GM19467 (cell line): ENCODE results near the gene PPL.
"Not testable (repeated sequence)": the region's sequence is repeated elsewhere in the genome, so short reads cannot be mapped to it uniquely, and the experiment has no call there.

Source experiments
- ATAC-seq: cut with Tn5 transposase; IDR thresholded peaks from one replicate; pipeline ENCODE4 v1.9.1; 2021; ENCODE audit warnings: mild to moderate bottlenecking, moderate library complexity; ENCODE audit not compliant: unreplicated experiment

PPL gene

GRCh38 chr16:4913774-4914525 lies 23.0 kb downstream of the PPL start:
- ATAC-seq: no peak

- ATAC-seq: no peak
Observed at GRCh38 chr16:4913130-4913773, 23.7 kb downstream of the PPL start.

DNA sequence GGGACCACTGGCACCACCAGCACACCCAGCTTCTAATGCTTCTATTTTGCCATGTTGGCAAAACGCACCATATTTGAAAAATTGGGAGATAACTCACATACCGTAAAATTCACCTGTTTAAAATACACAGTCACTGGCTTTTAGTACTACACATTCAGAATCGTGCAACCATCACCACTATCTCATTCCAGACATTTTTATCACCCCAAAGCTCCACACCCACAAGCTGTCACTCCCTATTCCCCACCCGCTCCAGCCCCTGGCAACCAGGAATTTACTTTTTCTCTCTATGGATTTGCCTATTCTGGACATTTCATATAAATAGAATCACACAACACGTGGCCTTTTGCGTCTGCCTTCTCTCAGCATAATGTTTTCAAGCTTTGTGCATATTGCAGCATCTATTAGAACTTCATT lies 25.0 kb downstream of the PPL start:
- no peak for ATAC-seq

DNA sequence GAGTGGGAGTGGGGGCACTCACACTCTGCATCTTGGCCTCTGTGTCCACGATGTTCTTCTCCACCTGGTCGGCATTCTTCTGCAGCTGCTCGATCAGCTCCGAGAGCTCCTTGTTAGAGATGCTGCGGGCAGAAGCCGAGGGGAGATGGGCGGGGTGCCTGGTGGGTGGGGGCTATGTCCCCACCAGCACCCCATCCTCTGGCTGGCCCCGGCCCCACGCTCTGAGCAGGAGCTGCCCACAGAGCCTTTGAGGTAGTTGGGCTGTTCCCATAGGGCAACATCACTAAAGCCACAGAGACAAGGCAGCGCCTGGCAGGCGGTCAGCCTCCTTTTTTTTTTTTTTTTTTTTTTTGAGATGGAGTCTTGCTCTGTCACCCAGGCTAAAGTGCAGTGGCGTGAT lies 26.1 kb downstream of the PPL start:
- no peak for ATAC-seq

- ATAC-seq: no peak
Observed at GRCh38 chr16:4909825-4910224, 27.1 kb downstream of the PPL start.

GRCh38 chr16:4908854-4909401 lies 28.0 kb downstream of the PPL start:
- no peak for ATAC-seq

DNA sequence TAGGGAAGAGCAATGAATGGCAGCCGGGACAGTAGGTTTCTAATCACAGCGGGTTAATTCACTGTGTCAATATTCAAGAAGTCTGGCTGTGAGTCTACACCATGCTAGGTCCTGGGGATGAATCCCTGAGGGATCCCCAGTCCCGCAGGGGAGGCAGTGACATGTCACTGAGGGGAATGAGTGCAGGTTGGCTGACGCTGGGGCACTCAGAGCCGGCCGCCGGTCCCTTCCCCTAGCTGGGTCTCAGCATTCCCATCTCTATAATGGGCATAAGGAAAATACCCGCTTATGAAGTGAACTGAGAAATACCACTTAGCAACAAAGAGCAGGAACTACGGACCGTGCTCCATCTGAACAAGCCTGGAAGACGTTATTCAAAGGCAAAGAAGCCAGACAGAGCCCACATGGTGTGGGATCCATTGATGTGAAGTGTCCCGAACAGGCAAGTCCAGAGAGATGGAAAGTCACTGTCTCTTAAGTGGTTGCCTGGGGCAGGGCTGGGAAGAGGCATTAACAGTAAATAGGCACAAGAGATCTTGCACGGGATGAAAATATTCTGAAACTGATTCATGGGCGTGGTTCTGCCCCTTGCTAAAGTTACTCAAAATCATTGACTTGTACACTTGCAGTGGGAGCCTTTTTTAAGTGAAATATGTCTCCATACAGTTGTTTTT lies 31.9 kb downstream of the PPL start:
- no peak for ATAC-seq

GRCh38 chr16:4904108-4904941 lies 32.6 kb downstream of the PPL start:
- no peak for ATAC-seq

- no peak for ATAC-seq
Observed at GRCh38 chr16:4902038-4902437, 34.9 kb downstream of the PPL start.

- no peak for ATAC-seq
Observed at GRCh38 chr16:4900750-4901149, 36.2 kb downstream of the PPL start.

- ATAC-seq: no peak
Observed at GRCh38 chr16:4900036-4900435, 36.9 kb downstream of the PPL start.

- ATAC-seq: no peak
Observed at GRCh38 chr16:4899474-4899846, 37.5 kb downstream of the PPL start.

DNA sequence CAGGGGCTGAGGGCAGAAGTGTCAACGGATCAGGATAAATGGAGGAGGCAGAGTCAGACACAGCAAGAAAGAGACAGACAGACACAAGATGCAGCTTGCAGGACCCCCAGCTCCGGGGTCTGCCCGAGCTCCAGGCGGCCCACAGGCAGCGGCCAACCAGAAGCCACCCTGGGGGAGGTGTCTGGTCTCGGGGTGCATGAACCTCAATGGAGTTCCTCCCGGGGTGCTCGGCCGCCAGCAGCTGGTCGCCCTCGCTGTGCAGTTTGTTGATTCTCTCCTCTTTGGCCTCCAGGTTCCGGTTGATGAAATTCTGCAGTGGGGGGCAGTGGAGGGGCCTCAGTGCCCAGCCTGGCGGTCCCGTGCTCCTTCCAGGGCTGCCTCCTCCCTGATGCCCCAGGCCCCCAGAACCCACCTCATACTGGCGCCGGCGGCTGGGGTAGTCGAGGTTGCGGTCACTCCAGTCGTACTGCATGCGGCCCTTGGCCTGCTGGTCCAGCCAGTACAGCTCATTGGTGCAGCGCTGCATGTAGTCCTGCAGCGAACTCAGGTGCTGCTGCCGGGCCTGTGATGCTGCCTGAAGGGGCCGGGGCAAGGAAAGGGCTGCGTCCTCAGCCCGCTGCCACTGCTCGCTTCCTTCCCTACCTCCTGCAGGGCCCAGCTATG lies 38.0 kb downstream of the PPL start:
- ATAC-seq: no peak

DNA sequence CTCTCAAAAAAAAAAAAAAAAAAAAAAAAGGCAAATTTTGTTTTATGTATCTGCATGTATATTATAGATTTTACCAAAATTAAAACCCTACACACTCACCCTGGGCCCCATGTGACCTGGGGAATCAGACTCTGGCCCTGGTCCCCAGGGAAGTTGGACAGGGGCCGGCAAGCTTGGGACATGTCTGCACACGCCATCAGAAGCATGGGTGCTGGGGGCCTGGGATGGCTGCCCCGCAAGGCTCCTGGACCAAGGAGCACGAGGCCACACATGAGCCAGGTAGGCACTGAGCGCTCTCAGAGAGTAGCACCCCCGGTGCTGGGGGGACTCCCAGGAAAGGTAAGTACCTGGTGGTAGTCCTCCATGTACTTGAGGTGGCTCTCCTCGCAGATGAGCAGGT lies 39.6 kb downstream of the PPL start:
- ATAC-seq: no peak

DNA sequence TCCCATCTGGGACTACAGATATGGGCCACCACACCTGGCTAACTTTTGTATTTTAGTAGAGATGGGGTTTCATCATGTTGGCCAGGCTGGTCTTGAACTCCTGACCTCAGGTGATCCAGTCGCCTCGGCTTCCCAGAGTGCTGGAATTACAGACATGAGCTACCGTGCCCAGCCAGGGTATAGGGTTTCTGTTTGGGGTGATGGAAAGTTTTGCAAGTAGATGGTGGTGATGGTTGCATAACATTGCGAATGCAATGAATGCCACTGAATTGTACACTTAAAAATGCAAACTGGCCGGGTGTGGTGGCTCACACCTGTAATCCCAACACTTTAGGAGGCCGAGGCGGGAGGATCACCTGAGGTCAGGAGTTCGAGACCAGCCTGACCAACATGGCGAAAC lies 40.2 kb downstream of the PPL start:
- ATAC-seq: not testable (repeated sequence)

DNA sequence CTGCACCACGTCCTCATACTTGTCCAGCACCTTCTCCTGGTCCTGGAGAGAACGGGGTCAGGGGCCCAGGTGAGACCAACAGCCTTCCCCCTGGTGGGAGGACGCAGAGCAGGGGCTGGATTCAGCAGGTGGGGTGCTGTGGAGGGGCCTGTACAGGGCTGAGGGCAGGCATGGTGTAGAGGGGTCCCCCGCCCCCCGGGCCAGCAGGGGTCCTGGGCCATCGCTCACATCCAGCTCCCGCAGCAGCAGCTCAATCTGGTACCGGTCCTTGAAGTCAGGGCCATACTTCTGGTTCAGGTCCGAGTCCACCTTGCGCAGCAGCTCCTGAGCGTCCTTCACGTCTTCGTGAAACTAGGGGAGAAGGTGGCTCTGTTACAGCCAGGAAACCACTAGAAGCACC lies 41.6 kb downstream of the PPL start:
- no peak for ATAC-seq

GRCh38 chr16:4894276-4895150 lies 42.4 kb downstream of the PPL start:
- no peak for ATAC-seq

- no peak for ATAC-seq
Observed at GRCh38 chr16:4893103-4893862, 43.7 kb downstream of the PPL start.
